Activated CD4-positive, alpha-beta T cell treated with anti-CD3 and anti-CD28 coated beads, Interleukin-2, amount 10 ng/mL, durations not matched to agents 7 days and 5 days (primary cell): ENCODE results near the gene UQCC5. TPM values are rescaled to one million over a fixed set of nuclear protein-coding genes. Genes with fewer than 3 reads are reported as not detected.

Experiments
- CTCF ChIA-PET: fragments of 350-600 bp; sonication (Branson Sonifier 250); formaldehyde crosslinking; loops from one replicate; lab custom pipeline; 2021; ENCODE audit warnings: antibody characterized with exemption; lab: Charles Lee
- POLR2A ChIA-PET: fragments of 350-600 bp; sonication (Branson Sonifier 250); formaldehyde crosslinking; loops from one replicate; lab custom pipeline; 2021; ENCODE audit warnings: antibody characterized with exemption; lab: Charles Lee
- DNase-seq: peaks from one replicate; pipeline ENCODE4 v3.0.0-alpha.2; 2020
- H3K27ac Mint-ChIP-seq: one replicate; pipeline ENCODE4 v1.8.0; 2021; ENCODE audit warnings: mild to moderate bottlenecking, moderate library complexity, mixed read lengths
- H3K27me3 Mint-ChIP-seq: one replicate; pipeline ENCODE4 v1.8.0; 2021; ENCODE audit warnings: mixed read lengths
- H3K36me3 Mint-ChIP-seq: one replicate; pipeline ENCODE4 v1.8.0; 2021; ENCODE audit warnings: low read depth, mixed read lengths
- H3K4me1 Mint-ChIP-seq: one replicate; pipeline ENCODE4 v1.8.0; 2021; ENCODE audit warnings: mixed read lengths
- H3K4me3 Mint-ChIP-seq: one replicate; pipeline ENCODE4 v1.8.0; 2021; ENCODE audit warnings: mild to moderate bottlenecking, moderate library complexity, mixed read lengths
- H3K9me3 Mint-ChIP-seq: one replicate; pipeline ENCODE4 v1.8.0; 2021; ENCODE audit warnings: mixed read lengths
- total RNA-seq, 2 experiments: library from RNA; stranded (reverse); gene quantifications; one replicate each; pipeline ENCODE4 v1.2.3, GENCODE V29; 2021

UQCC5 gene
- total RNA-seq, 2 experiments from 2014 or later = 8.5 to 11.7 TPM

GRCh38 chr3:52527732-52528585 is 8.4 kb upstream of the UQCC5 start:
- no peak overlapping the region for H3K4me3 Mint-ChIP-seq
- no peaks in the 10 kb centered on the region for H3K27me3 Mint-ChIP-seq
- no peaks in the 10 kb centered on the region for H3K9me3 Mint-ChIP-seq
- CTCF ChIA-PET = interaction anchor here (1.4 kb wide), 1 partner anchor 39 kb away, joined by 3 read pairs; no protein-coding TSS in a partner anchor
- H3K4me1 Mint-ChIP-seq = peaks cover 4% of the 10 kb centered on the region
- no peak overlapping the region for H3K27ac Mint-ChIP-seq
- POLR2A ChIA-PET = no interaction called here
- no peaks in the 10 kb centered on the region for H3K36me3 Mint-ChIP-seq
- DNase-seq = no peak

- Mint-ChIP-seq H3K27ac (no peak overlapping the region), H3K9me3 (no peaks in the 10 kb centered on the region), H3K4me3 (no peak overlapping the region), H3K36me3 (no peaks in the 10 kb centered on the region), H3K27me3 (no peaks in the 10 kb centered on the region), H3K4me1 (peaks cover 4% of the 10 kb centered on the region)
- no peak for DNase-seq
- CTCF ChIA-PET = interaction anchor here (1.1 kb wide), 1 partner anchor 49 kb away, joined by 3 read pairs; no protein-coding TSS in a partner anchor
- POLR2A ChIA-PET = no interaction called here
Observed at GRCh38 chr3:52528586-52529375, 7.6 kb upstream of the UQCC5 start.

GRCh38 chr3:52529376-52530333 is 6.8 kb upstream of the UQCC5 start:
- H3K27ac Mint-ChIP-seq = peak overlapping the region; percentile 9
- CTCF ChIA-PET = interaction anchor here (1.1 kb wide), 1 partner anchor 50 kb away, joined by 3 read pairs; no protein-coding TSS in a partner anchor
- no peak overlapping the region for H3K4me3 Mint-ChIP-seq
- POLR2A ChIA-PET = no interaction called here
- H3K36me3 Mint-ChIP-seq = no peaks in the 10 kb centered on the region
- no peaks in the 10 kb centered on the region for H3K9me3 Mint-ChIP-seq
- no peak for DNase-seq
- peaks cover 6% of the 10 kb centered on the region for H3K4me1 Mint-ChIP-seq
- no peaks in the 10 kb centered on the region for H3K27me3 Mint-ChIP-seq

GRCh38 chr3:52530918-52531826 is 5.2 kb upstream of the UQCC5 start:
- CTCF ChIA-PET = no interaction called here
- POLR2A ChIA-PET = no interaction called here
- no peak for DNase-seq
- Mint-ChIP-seq H3K9me3 (no peaks in the 10 kb centered on the region), H3K27ac (peak overlapping the region; percentile 31), H3K4me1 (peaks cover 18% of the 10 kb centered on the region), H3K27me3 (no peaks in the 10 kb centered on the region), H3K4me3 (no peak overlapping the region), H3K36me3 (no peaks in the 10 kb centered on the region)

- DNase-seq = no peak
- peaks cover 21% of the 10 kb centered on the region for H3K4me1 Mint-ChIP-seq
- no peak overlapping the region for H3K27ac Mint-ChIP-seq
- H3K9me3 Mint-ChIP-seq = no peaks in the 10 kb centered on the region
- ChIA-PET POLR2A (no interaction called here), CTCF (no interaction called here)
- H3K27me3 Mint-ChIP-seq = no peaks in the 10 kb centered on the region
- peaks cover 2% of the 10 kb centered on the region for H3K36me3 Mint-ChIP-seq
- peak overlapping the region; percentile 70 for H3K4me3 Mint-ChIP-seq
Observed at GRCh38 chr3:52531860-52532516, 4.4 kb upstream of the UQCC5 start.

- Mint-ChIP-seq H3K4me1 (peaks cover 23% of the 10 kb centered on the region), H3K4me3 (peak overlapping the region; percentile 70), H3K36me3 (peaks cover 3% of the 10 kb centered on the region), H3K9me3 (no peaks in the 10 kb centered on the region), H3K27ac (no peak overlapping the region), H3K27me3 (no peaks in the 10 kb centered on the region)
- DNase-seq = no peak
- ChIA-PET POLR2A (no interaction called here), CTCF (no interaction called here)
Observed at GRCh38 chr3:52532517-52532837, 3.9 kb upstream of the UQCC5 start.

- peaks cover 9% of the 10 kb centered on the region for H3K36me3 Mint-ChIP-seq
- ChIA-PET POLR2A (no interaction called here), CTCF (no interaction called here)
- no peaks in the 10 kb centered on the region for H3K9me3 Mint-ChIP-seq
- H3K4me3 Mint-ChIP-seq = peak overlapping the region; percentile 70
- H3K27ac Mint-ChIP-seq = no peak overlapping the region
- DNase-seq = peak; percentile 37
- peaks cover 29% of the 10 kb centered on the region for H3K4me1 Mint-ChIP-seq
- H3K27me3 Mint-ChIP-seq = no peaks in the 10 kb centered on the region
Observed at GRCh38 chr3:52532838-52533622, 3.4 kb upstream of the UQCC5 start.

- peak within 1 kb of the TSS; percentile 61 for H3K27ac Mint-ChIP-seq
- ChIA-PET CTCF (no interaction called here), POLR2A (no interaction called here)
- H3K9me3 Mint-ChIP-seq = no peaks in the 10 kb centered on the region
- H3K36me3 Mint-ChIP-seq = peaks cover 13% of the 10 kb centered on the region
- DNase-seq = peak; percentile 62
- no peaks in the 10 kb centered on the region for H3K27me3 Mint-ChIP-seq
- H3K4me1 Mint-ChIP-seq = peaks cover 34% of the 10 kb centered on the region
- peak within 1 kb of the TSS; percentile 75 for H3K4me3 Mint-ChIP-seq
Observed at GRCh38 chr3:52533623-52534280, 2.7 kb upstream of the UQCC5 start, which contains the start of gene NT5DC2. Gene NT5DC2 (minus strand): TSS chr3:52533857. CDS start chr3:52533737, 120 bp downstream.

GRCh38 chr3:52534281-52535183 is 1.9 kb upstream of the UQCC5 start:
- CTCF ChIA-PET = no interaction called here
- H3K27ac Mint-ChIP-seq = peak overlapping the region; percentile 77
- peaks cover 41% of the 10 kb centered on the region for H3K4me1 Mint-ChIP-seq
- H3K4me3 Mint-ChIP-seq = peak overlapping the region; percentile 75
- peaks cover 20% of the 10 kb centered on the region for H3K36me3 Mint-ChIP-seq
- peak; percentile 5 for DNase-seq
- POLR2A ChIA-PET = no interaction called here
- H3K9me3 Mint-ChIP-seq = no peaks in the 10 kb centered on the region
- H3K27me3 Mint-ChIP-seq = no peaks in the 10 kb centered on the region
